GM19395 (cell line): ENCODE data around the gene ACACB.

Experiments used
- ATAC-seq: cut with Tn5 transposase; IDR thresholded peaks from one replicate; pipeline ENCODE4 v1.9.1; 2021; ENCODE audit warnings: mild to moderate bottlenecking, moderate library complexity; ENCODE audit not compliant: unreplicated experiment

The ACACB gene

GRCh38 chr12:109115758-109116610 is at the start of gene ACACB:
ACACB (plus strand) TSS chr12:109116587; CDS start chr12:109139406, 22,819 bp downstream.
- no peak for ATAC-seq

- ATAC-seq, result no peak
These were observed 46.8 kb upstream of the ACACB start for GRCh38 chr12:109069307-109070271.

GRCh38 chr12:109074866-109075265 is 41.5 kb upstream of the ACACB start:
- no peak for ATAC-seq

- no peak for ATAC-seq
These were observed 33.6 kb upstream of the ACACB start for GRCh38 chr12:109082751-109083150.

- ATAC-seq, result no peak
These were observed 32.0 kb upstream of the ACACB start for GRCh38 chr12:109084425-109084824.

- ATAC-seq, result no peak
These were observed 30.8 kb upstream of the ACACB start for GRCh38 chr12:109085590-109085989.

GRCh38 chr12:109087250-109087649 is 29.1 kb upstream of the ACACB start:
- ATAC-seq, result no peak

GRCh38 chr12:109088818-109089217 is 27.6 kb upstream of the ACACB start:
- no peak for ATAC-seq

- no peak for ATAC-seq
These were observed 26.7 kb upstream of the ACACB start for GRCh38 chr12:109089683-109090082.

GRCh38 chr12:109092497-109093021 is 23.8 kb upstream of the ACACB start:
- no peak for ATAC-seq

GRCh38 chr12:109093022-109093918 is 23.1 kb upstream of the ACACB start, which contains the start of gene ALKBH2:
ALKBH2 (minus strand) TSS chr12:109093472; CDS start chr12:109092786, 686 bp downstream.
- ATAC-seq, result peak; percentile 69

- ATAC-seq, result no peak
These were observed 19.3 kb upstream of the ACACB start for GRCh38 chr12:109097140-109097434.

- ATAC-seq, result peak; percentile 80
These were observed 18.8 kb upstream of the ACACB start, which contains the start of gene UNG for GRCh38 chr12:109097435-109098182. UNG (plus strand) TSS chr12:109097597; CDS start chr12:109097680, 83 bp downstream.

GRCh38 chr12:109098183-109098604 is 18.2 kb upstream of the ACACB start:
- peak; percentile 39 for ATAC-seq

GRCh38 chr12:109098651-109099050 is 17.7 kb upstream of the ACACB start:
- no peak for ATAC-seq

- ATAC-seq, result no peak
These were observed 16.9 kb upstream of the ACACB start for GRCh38 chr12:109099431-109100020.

- no peak for ATAC-seq
These were observed 15.6 kb upstream of the ACACB start for GRCh38 chr12:109100741-109101140.

- ATAC-seq, result no peak
These were observed 13.9 kb upstream of the ACACB start for GRCh38 chr12:109102491-109102890.

- no peak for ATAC-seq
These were observed 11.2 kb upstream of the ACACB start for GRCh38 chr12:109105176-109105575.
